C4-2B (cell line): ENCODE measurements around the gene CLK4.

Experiments used
- CTCF ChIP-seq: fragments of 450-650 bp; conservative IDR thresholded peaks from 2 replicates; pipeline ENCODE4 v1.5.1; 2017; ENCODE audit warnings: mild to moderate bottlenecking
- ZFX ChIP-seq: fragments of 450-650 bp; IDR thresholded peaks from 2 replicates; pipeline ENCODE4 v1.6.1; 2017

- TF ChIP-seq CTCF = no peak
- no peak for TF ChIP-seq ZFX
Observed at GRCh38 chr5:178642351-178642909, 15.6 kb upstream of the CLK4 start.
